Activated naive CD8-positive, alpha-beta T cell (primary cell): Measurements from ENCODE around the gene SPATA25.

Experiments
- H3K27ac Mint-ChIP-seq: one replicate; pipeline ENCODE4 v1.8.0; 2021; ENCODE audit warnings: mixed read lengths
- H3K27me3 Mint-ChIP-seq: one replicate; pipeline ENCODE4 v1.8.0; 2021; ENCODE audit warnings: mixed read lengths
- H3K36me3 Mint-ChIP-seq: one replicate; pipeline ENCODE4 v1.8.0; 2021; ENCODE audit warnings: mixed read lengths
- H3K4me1 Mint-ChIP-seq: one replicate; pipeline ENCODE4 v1.8.0; 2021; ENCODE audit warnings: low read depth, mixed read lengths
- H3K4me3 Mint-ChIP-seq: one replicate; pipeline ENCODE4 v1.8.0; 2021; ENCODE audit warnings: mild to moderate bottlenecking, mixed read lengths
- H3K9me3 Mint-ChIP-seq: one replicate; pipeline ENCODE4 v1.8.0; 2021; ENCODE audit warnings: low read depth, mixed read lengths

The SPATA25 gene

GRCh38 chr20:45848969-45849582 lies 38.3 kb downstream of the SPATA25 start:
- Mint-ChIP-seq H3K9me3 (no peaks in the 10 kb centered on the region), H3K4me3 (no peak overlapping the region), H3K36me3 (peaks cover 7% of the 10 kb centered on the region), H3K4me1 (peaks cover 10% of the 10 kb centered on the region), H3K27ac (no peak overlapping the region), H3K27me3 (no peaks in the 10 kb centered on the region)

DNA sequence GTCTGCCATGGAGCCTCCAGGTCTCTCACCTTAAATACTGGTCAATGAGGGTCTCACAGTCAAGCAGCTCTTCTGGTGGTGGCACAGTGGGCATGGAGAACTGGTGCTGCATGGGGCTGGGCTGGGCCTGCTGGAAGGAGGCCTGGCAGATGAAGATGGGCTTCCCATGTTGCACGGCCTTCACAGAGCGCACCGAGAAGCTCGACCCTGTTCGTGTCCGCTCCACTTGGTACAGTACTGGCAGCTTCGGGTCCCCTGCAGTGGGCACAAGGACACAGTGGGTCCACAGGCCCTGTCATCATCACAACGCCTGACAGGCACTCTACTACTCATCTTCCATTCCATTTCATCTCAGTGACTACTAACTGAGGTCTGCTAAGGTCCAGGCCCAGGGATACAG lies 39.0 kb downstream of the SPATA25 start:
- no peak overlapping the region for H3K4me3 Mint-ChIP-seq
- peaks cover 7% of the 10 kb centered on the region for H3K36me3 Mint-ChIP-seq
- H3K27me3 Mint-ChIP-seq, result no peaks in the 10 kb centered on the region
- no peak overlapping the region for H3K27ac Mint-ChIP-seq
- no peaks in the 10 kb centered on the region for H3K9me3 Mint-ChIP-seq
- peaks cover 3% of the 10 kb centered on the region for H3K4me1 Mint-ChIP-seq

- Mint-ChIP-seq H3K36me3 (peaks cover 2% of the 10 kb centered on the region), H3K9me3 (no peaks in the 10 kb centered on the region), H3K4me1 (peaks cover 2% of the 10 kb centered on the region), H3K4me3 (no peak overlapping the region), H3K27ac (no peak overlapping the region), H3K27me3 (no peaks in the 10 kb centered on the region)
Measured at GRCh38 chr20:45845452-45845851, 42.0 kb downstream of the SPATA25 start.

GRCh38 chr20:45843506-45843905 lies 43.9 kb downstream of the SPATA25 start:
- no peaks in the 10 kb centered on the region for H3K36me3 Mint-ChIP-seq
- H3K27ac Mint-ChIP-seq, result no peak overlapping the region
- no peaks in the 10 kb centered on the region for H3K4me1 Mint-ChIP-seq
- no peak overlapping the region for H3K4me3 Mint-ChIP-seq
- no peaks in the 10 kb centered on the region for H3K9me3 Mint-ChIP-seq
- no peaks in the 10 kb centered on the region for H3K27me3 Mint-ChIP-seq

- Mint-ChIP-seq H3K4me1 (no peaks in the 10 kb centered on the region), H3K27ac (no peak overlapping the region), H3K4me3 (no peak overlapping the region)
Measured at GRCh38 chr20:45842169-45842812, 45.1 kb downstream of the SPATA25 start.

DNA sequence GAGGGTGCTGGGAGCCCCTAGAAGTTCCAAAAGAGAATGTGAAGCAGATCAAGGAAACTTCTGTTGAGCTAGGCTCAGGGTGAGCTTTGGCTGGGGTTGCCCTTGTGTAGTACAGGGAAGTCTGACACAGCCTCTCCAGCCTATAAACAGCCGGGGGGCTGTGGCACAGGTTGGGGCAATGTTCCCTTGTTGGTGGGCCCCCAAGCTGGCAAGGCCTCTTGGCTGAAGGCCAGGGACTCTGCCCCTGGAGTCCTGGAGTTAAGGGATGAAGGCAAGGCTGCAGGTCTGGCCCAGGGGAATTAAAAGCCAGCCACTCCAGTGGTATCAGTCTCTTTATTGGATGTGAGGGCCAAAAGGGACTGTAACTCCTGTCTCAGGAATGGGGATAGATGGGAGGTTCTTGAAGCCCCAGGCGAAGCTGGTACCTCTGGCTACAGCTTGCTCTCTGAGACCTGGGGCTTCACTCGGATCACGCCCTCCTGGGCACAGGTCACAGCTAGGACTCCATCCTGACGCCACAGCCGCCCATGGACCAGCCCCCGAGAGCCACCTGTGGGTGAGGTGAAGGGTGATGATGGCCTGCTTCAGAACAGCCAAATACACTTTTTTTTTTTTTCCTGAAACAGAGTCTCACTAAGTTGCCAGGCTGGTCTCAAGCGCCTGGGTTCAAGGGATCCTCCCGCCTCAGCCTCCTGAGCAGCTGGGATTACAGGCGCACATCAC lies 45.9 kb downstream of the SPATA25 start:
- no peaks in the 10 kb centered on the region for H3K4me1 Mint-ChIP-seq
- H3K9me3 Mint-ChIP-seq, result no peaks in the 10 kb centered on the region
- H3K27me3 Mint-ChIP-seq, result no peaks in the 10 kb centered on the region
- H3K36me3 Mint-ChIP-seq, result no peaks in the 10 kb centered on the region
- H3K27ac Mint-ChIP-seq, result no peak overlapping the region
- H3K4me3 Mint-ChIP-seq, result no peak overlapping the region

More at GRCh38 chr20:45842169-45842812, 45.1 kb downstream of the SPATA25 start:
- Mint-ChIP-seq H3K27me3 (no peaks in the 10 kb centered on the region), H3K36me3 (no peaks in the 10 kb centered on the region), H3K9me3 (no peaks in the 10 kb centered on the region)

- Mint-ChIP-seq H3K27ac (no peak overlapping the region), H3K9me3 (no peaks in the 10 kb centered on the region), H3K27me3 (no peaks in the 10 kb centered on the region), H3K4me3 (no peak overlapping the region), H3K36me3 (no peaks in the 10 kb centered on the region), H3K4me1 (no peaks in the 10 kb centered on the region)
Measured at GRCh38 chr20:45840700-45841198, 46.7 kb downstream of the SPATA25 start.

- H3K4me1 Mint-ChIP-seq, result peaks cover 10% of the 10 kb centered on the region
- no peak overlapping the region for H3K4me3 Mint-ChIP-seq
- no peaks in the 10 kb centered on the region for H3K27me3 Mint-ChIP-seq
- H3K9me3 Mint-ChIP-seq, result no peaks in the 10 kb centered on the region
- no peaks in the 10 kb centered on the region for H3K36me3 Mint-ChIP-seq
- no peak overlapping the region for H3K27ac Mint-ChIP-seq
Measured at GRCh38 chr20:45836841-45837240, 50.6 kb downstream of the SPATA25 start.
